ENCODE measurements around the gene GALNT10.
A peak's percentile ranks its signal among the peaks of the same experiment; 100 is the strongest.

GALNT10 gene

DNA sequence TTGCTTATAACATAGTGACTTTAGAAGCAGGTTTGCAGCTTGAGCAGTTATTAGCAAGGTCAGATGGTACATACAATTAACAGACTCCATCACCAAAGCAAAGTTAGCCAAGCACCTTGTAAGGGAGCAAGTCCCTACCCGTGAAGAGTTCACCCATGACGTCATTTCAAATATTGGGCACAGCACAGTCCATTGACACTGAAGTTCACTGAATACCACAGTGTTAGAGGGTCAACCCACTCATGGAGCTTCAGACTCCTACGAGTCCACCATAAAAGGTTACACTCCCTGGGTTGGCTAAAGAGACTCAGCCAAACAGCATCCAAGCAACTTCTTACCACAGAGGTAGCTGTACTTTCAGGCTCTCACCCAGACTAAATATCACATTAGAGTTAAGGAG, 77.5 kb downstream of the GALNT10 start:
- no peak for DNase-seq

DNA sequence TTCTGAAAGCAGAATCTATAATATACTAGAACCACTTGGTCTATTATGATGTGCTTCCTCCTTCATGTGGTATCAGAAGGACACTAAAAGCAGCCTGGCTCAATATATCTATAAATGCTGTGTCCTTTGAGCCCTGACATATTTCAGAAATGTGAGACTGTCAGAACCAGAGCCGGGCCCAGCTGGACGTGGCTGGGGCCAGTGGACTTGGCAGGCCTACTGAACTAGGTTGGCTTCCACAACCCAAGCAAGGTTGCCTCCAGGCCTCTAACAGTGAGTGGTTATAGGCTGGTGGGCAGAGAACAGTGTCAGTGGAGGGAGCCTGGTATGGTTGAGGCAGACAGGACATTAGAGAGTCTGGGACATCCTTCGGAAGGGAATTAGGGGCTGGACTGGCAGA, 78.9 kb downstream of the GALNT10 start:
- DNase-seq: no peak

DNA sequence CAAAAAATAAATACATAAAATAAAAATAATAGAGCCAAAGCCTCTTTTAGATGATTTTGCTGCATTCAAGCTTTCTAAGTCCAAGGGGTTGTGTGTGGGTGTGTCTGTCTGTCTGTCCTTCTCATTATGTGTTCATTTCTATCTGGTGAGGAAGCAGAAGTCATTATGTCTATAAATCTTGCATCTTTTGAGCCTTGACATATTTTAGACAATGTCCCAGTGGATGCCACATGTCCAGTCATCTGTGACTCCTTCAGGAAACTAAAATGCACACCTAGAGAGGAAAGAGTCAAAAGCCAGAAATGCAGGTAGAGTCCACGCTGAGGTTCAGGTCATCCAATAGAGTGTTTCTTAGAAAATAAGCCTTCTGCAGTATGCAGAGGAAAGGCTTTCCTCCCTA, 80.9 kb downstream of the GALNT10 start:
- no peak for DNase-seq

DNA sequence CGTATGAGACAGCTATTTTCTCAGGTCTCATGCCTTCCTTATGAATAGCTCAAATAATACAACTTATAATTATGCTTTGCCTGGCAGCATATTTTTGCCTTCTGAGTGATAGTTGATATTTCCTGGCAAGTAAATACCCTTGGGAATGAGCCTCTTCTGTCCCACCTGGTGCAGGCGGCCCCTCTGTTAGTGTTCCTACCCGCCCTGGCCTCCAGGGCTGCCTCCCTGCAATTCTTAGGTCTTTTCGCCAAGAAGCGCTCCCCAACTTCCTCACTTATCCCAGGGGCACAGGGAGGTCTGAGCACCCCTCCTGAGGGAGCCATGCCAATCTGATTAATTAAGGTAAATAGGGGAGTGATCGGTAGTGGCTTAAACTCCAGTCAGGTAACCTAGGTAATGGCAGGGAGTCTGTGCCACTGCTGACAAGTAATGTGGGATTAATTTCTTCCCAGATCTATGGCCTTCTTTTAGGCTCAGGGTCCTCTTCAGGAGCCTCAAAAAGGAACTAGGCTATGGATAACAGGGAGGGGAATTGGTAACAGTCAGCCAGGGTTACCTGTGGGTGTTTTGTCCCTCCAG, 81.5 kb downstream of the GALNT10 start:
- DNase-seq: no peak

GRCh38 chr5:154273028-154273617, 82.6 kb downstream of the GALNT10 start:
- peak; percentile 39 for DNase-seq

GRCh38 chr5:154273963-154274827, 83.7 kb downstream of the GALNT10 start:
- DNase-seq: no peak

GRCh38 chr5:154274828-154275185, 84.3 kb downstream of the GALNT10 start:
- DNase-seq: no peak

GRCh38 chr5:154275566-154275965, 85.0 kb downstream of the GALNT10 start:
- DNase-seq: no peak

GRCh38 chr5:154276261-154276972, 85.9 kb downstream of the GALNT10 start:
- no peak for DNase-seq

DNA sequence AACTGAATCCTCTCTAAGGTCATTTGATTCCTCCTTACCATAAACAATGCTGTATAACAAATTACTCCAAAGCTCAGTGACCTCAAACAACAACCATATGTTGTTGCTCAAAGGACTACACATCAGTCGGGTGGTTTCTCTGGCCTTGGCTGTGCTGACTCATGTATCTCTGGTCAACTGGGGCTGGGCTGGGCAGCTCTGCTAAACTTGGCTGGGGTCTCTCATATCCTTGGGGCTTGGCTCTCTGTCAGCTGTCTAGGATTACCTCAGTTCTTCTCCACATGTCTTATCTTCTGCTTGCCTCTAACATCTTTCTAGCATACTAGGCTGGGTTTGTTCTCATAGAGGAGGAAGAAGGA, 86.4 kb downstream of the GALNT10 start:
- no peak for DNase-seq

GRCh38 chr5:154277499-154277898, 87.0 kb downstream of the GALNT10 start:
- no peak for DNase-seq

DNA sequence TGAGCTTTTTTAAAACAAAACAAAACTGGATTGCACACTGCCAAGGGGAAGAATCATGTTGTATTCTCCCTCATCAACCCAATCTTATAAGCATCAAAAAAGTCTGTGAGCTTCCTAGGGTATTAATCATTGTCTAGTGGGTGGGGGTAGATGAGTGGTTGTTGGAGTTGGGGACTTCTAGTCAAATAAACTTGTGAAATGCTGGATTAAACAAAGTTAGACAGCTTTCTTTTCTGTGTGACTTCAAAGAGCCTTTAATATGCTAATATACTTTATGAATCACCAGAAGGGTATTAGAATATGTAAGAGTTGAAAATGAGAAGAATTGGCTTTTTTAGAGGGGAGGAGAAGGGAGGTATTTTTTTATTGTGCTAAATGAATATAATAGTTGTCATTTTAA, 87.7 kb downstream of the GALNT10 start:
- no peak for DNase-seq

DNA sequence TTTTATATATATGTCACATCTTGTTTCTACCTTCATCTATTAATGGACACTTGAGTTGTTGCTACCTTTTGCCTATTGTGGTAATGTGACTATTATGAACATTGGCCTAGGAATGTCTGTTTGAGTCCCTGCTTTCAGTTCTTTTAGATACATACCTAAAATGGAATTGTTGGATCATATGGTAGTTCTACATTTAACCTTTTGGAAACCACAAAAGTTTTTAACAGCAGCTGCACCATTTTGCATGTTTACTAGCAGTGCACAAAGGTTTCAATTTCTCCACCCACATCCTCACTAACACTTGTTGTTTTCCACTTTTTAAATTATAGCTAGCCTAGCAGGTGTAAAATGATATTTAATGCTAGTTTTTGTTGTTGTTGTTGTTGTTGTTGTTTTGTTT, 88.4 kb downstream of the GALNT10 start:
- no peak for DNase-seq

- no peak for DNase-seq
Observed at GRCh38 chr5:154284433-154284832, 93.9 kb downstream of the GALNT10 start.

- no peak for DNase-seq
Observed at GRCh38 chr5:154285661-154286408, 95.3 kb downstream of the GALNT10 start.

- no peak for DNase-seq
Observed at GRCh38 chr5:154286557-154286956, 96.0 kb downstream of the GALNT10 start.

GRCh38 chr5:154287136-154287535, 96.6 kb downstream of the GALNT10 start:
- DNase-seq: no peak

DNA sequence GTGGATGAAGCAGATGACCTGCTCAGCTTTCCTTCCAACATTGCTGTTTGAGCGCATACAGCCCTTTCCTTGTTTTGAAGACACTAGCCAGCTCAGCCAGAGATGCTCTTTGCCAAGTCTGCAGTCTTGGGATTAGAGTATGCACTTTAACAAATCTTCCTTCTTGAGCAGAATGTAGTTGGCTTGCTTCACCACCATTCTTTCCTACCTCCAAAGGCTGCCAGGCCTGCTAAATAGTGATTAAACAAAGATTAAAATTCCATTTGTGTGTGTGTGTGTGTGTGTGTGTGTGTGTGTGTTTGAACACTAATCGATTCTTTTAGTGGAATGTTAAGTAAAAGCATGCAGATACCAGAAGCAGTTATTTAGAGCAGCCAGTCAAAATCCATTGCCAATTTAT, 97.6 kb downstream of the GALNT10 start:
- no peak for DNase-seq

DNA sequence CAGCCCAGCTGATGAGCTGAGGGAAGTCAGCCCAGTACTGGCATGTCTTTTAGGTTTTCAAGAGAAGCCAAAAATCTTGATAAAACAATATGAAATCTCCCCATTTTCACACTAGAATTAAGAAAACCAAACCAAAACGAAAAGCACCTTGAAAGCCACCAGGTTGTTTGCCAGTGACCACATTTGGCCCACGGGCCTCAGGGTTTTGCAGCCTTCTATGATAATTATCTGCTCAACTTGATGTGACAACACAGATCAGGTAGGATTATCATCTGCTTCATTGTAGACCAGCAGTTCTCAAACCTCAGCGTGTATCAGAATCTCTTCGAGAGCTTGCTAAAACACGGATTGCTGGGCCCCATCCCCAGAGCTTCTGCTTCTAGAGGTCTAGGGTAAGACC, 101.4 kb downstream of the GALNT10 start:
- DNase-seq: no peak

- no peak for DNase-seq
Observed at GRCh38 chr5:154293219-154293618, 102.7 kb downstream of the GALNT10 start.

DNA sequence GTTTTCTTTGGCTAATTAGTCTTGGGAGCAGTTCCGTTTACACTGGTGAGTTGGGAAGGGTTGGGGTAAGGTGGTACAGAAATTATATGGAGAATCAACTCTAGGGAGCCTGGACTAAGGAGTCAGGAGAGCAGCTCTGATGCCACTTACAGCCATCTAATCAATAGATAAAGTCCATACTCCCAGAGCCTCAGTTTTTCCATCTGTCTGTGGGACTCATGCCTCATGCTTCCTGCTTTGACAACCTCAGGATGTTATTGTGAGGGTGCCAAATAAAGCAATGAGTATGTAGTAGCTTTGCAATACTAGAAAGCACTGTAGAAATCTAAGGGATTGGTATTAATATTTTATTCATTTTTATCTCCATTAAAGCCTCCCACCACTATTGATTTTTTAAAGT, 105.0 kb downstream of the GALNT10 start:
- no peak for DNase-seq

DNA sequence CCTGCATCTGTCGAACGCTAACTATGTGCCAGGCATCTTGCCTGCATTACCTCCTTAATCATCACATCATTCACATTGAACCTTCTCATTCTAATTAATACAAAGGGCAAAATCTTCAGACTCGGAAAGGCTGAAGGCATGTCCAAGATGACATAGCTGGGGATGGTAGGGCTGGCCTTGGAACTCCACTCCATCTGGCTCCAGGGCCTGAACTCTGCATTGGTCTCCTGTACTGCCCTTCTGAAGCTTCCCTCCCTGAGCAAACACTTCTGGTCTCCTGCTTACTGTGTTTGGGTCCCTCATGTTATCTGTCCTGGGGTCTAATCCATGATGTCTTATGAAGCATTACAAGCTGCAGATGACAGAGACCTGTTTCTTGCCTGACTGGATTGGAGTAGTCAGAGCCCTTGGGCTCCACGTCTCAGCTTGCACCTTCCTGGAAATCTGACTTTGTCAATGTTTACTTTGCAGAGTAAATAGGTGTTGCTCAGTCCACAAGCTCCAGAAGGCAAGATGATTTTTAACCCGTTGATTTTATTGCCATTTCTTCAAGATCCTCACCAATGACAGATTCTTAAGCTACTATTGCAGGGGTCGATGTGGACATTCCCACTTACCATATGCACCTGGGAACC, 106.1 kb downstream of the GALNT10 start:
- no peak for DNase-seq

- no peak for DNase-seq
Observed at GRCh38 chr5:154298065-154298464, 107.5 kb downstream of the GALNT10 start.

All from NK-92 treated with Interleukin-12 subunit alpha and Interleukin-12 subunit beta, amount 100 ng/mL, for 24 hours (cell line).